OCI-LY1 (cell line): ENCODE data around the gene LYPLA2.

Experiments used
- CTCF ChIP-seq: fragments of 200-600 bp; sonication (generic), shearing (Covaris generic); IDR thresholded peaks from 2 replicates; pipeline ENCODE4 v1.5.1; 2017; ENCODE audit warnings: mild to moderate bottlenecking, antibody characterized with exemption, low read length, moderate library complexity, mixed read lengths
- EZH2 ChIP-seq: fragments of 200-600 bp; sonication (generic), shearing (Covaris generic); IDR thresholded peaks from 2 replicates; pipeline ENCODE4 v1.8.0; 2017; ENCODE audit warnings: borderline replicate concordance, mixed run types, mild to moderate bottlenecking, antibody characterized with exemption, low read length, moderate library complexity, mixed read lengths

- TF ChIP-seq CTCF (no peak), EZH2 (no peak)
Observed at GRCh38 chr1:23742670-23743286, 48.2 kb upstream of the LYPLA2 start.
